Astrocyte (in vitro differentiated cells and primary cell): Measurements from ENCODE around the gene SLC48A1. TPM values are rescaled to one million over a fixed set of nuclear protein-coding genes. Genes with fewer than 3 reads are reported as not detected.
A peak's percentile ranks its signal among the peaks of the same experiment; 100 is the strongest.

Experiments
- DNase-seq: peaks from one replicate; pipeline ENCODE4 v3.0.0-alpha.2; 2010; ENCODE audit warnings: low read depth
- FAIRE-seq: peaks from 2 replicates; lab custom pipeline; 2011; peaks lifted over from hg19 to GRCh38; lab: Jason Lieb, UNC
- H2AFZ ChIP-seq: 2 replicates; pipeline ENCODE4 v1.6.0; 2012; ENCODE audit warnings: low read depth, low read length, inconsistent platforms
- H3K27ac ChIP-seq: 2 replicates; pipeline ENCODE4 v1.5.1; 2011; ENCODE audit warnings: low read depth, low read length, inconsistent platforms
- H3K27me3 ChIP-seq: 2 replicates; pipeline ENCODE4 v1.6.0; 2011; ENCODE audit warnings: low read length, inconsistent platforms; ENCODE audit not compliant: insufficient read depth
- H3K36me3 ChIP-seq: 2 replicates; pipeline ENCODE4 v1.5.1; 2011; ENCODE audit warnings: low read length, inconsistent platforms; ENCODE audit not compliant: insufficient read depth
- H3K4me1 ChIP-seq: 2 replicates; pipeline ENCODE4 v1.5.1; 2011; ENCODE audit warnings: low read length, inconsistent platforms; ENCODE audit not compliant: insufficient read depth
- H3K4me2 ChIP-seq: 2 replicates; pipeline ENCODE4 v1.6.0; 2012; ENCODE audit warnings: low read length, inconsistent platforms
- H3K4me3 ChIP-seq: 2 replicates; pipeline ENCODE4 v1.5.1; 2011; ENCODE audit warnings: low read depth, mild to moderate bottlenecking, low read length, inconsistent platforms; ENCODE audit not compliant: insufficient read depth
- H3K79me2 ChIP-seq: 2 replicates; pipeline ENCODE4 v1.6.0; 2012; ENCODE audit warnings: mild to moderate bottlenecking, low read length, inconsistent platforms; ENCODE audit not compliant: insufficient read depth
- H3K9ac ChIP-seq: 2 replicates; pipeline ENCODE4 v1.6.0; 2012; ENCODE audit warnings: mild to moderate bottlenecking, low read length, inconsistent platforms
- H3K9me3 ChIP-seq: 2 replicates; pipeline ENCODE4 v1.5.1; 2012; ENCODE audit warnings: low read depth, mild to moderate bottlenecking, low read length, inconsistent platforms; ENCODE audit not compliant: insufficient read depth
- H4K20me1 ChIP-seq: 2 replicates; pipeline ENCODE4 v1.6.0; 2012; ENCODE audit warnings: low read length, inconsistent platforms; ENCODE audit not compliant: insufficient read depth
- H3K27ac Mint-ChIP-seq: one replicate; pipeline ENCODE4 v1.8.0; 2021; ENCODE audit warnings: mild to moderate bottlenecking, mixed read lengths; ENCODE audit not compliant: unreplicated experiment
- H3K27me3 Mint-ChIP-seq: one replicate; pipeline ENCODE4 v1.8.0; 2021; ENCODE audit warnings: low read depth, mixed read lengths; ENCODE audit not compliant: unreplicated experiment
- H3K36me3 Mint-ChIP-seq: one replicate; pipeline ENCODE4 v1.8.0; 2021; ENCODE audit warnings: low read depth, mixed read lengths; ENCODE audit not compliant: unreplicated experiment
- H3K4me1 Mint-ChIP-seq: one replicate; pipeline ENCODE4 v1.8.0; 2021; ENCODE audit warnings: low read depth, mixed read lengths; ENCODE audit not compliant: unreplicated experiment
- H3K4me3 Mint-ChIP-seq: one replicate; pipeline ENCODE4 v1.8.0; 2021; ENCODE audit warnings: mild to moderate bottlenecking, moderate library complexity, mixed read lengths; ENCODE audit not compliant: unreplicated experiment
- H3K9me3 Mint-ChIP-seq: one replicate; pipeline ENCODE4 v1.8.0; 2021; ENCODE audit warnings: mild to moderate bottlenecking, mixed read lengths; ENCODE audit not compliant: unreplicated experiment
- CTCF ChIP-seq: IDR thresholded peaks from 2 replicates; pipeline ENCODE4 v1.5.1; 2011; ENCODE audit warnings: low read depth, mild to moderate bottlenecking, inconsistent platforms, low read length, moderate library complexity; ENCODE audit not compliant: insufficient read depth
- EZH2 ChIP-seq: IDR thresholded peaks from 2 replicates; pipeline ENCODE4 v1.6.1; 2012; ENCODE audit warnings: mild to moderate bottlenecking, low read length, inconsistent platforms; ENCODE audit not compliant: insufficient read depth
- total RNA-seq: library from RNA; stranded (reverse); gene quantifications from 2 replicates; pipeline ENCODE4 v1.2.1, GENCODE V29; 2021

SLC48A1 gene
- total RNA-seq, 1 donor from 2014 or later = 23.8 TPM

DNA sequence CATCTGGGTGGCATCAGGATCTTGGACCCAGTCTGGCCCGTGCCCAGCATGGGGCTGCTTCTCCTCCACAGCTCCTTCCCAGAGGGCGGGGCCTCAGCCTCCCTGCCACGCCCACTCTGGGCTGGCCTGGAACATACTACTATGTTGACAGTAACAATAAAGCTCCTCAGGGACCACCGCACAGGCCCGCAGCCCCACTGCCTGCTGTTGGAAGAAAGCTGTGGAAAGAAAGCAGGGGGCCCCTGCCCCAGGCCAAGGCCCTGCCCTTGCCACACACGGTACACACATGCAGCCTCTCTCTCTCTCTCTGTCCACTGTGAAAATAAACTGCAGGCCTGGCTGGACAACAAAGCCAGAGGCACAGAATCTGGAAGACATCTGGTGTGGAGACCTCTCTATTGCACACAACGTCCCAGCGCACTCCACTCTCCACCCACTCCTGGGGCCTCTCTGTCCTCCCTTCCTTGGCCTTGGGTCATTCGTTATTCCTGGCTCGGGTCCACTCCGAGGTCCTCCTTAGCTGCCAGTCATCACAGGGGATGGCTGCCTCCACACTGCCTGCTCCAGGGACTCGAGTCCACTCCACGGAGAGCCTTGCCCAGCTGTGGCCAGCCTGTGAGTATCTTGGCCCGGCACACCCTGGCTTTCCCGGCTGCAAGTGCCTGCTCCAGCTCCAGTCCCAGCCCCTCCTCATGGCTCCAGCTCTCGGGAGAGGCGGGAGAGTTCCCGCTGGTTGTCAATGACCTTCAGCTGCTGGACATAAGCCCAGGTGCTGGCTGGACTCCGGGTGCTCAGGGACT, 36.0 kb upstream of the SLC48A1 start:
- Histone ChIP-seq H3K9ac (no peak overlapping the region), H2AFZ (peak overlapping the region; percentile 56), H3K4me1 (peaks cover 16% of the 10 kb centered on the region), H3K27me3 (peaks cover 2% of the 10 kb centered on the region), H3K9me3 (no peaks in the 10 kb centered on the region), H3K79me2 (no peaks in the 10 kb centered on the region), H3K4me3 (no peak overlapping the region), H3K4me2 (peak overlapping the region; percentile 34), H3K36me3 (no peaks in the 10 kb centered on the region), H4K20me1 (no peaks in the 10 kb centered on the region), H3K27ac (no peak overlapping the region)
- DNase-seq (peak; percentile 15), FAIRE-seq (no peak)
- H3K36me3 Mint-ChIP-seq = peaks cover 8% of the 10 kb centered on the region
- H3K9me3 Mint-ChIP-seq = peaks cover 4% of the 10 kb centered on the region
- H3K4me3 Mint-ChIP-seq = no peak overlapping the region
- TF ChIP-seq CTCF = no peak
- no peak for TF ChIP-seq EZH2
- H3K27me3 Mint-ChIP-seq = peaks cover 27% of the 10 kb centered on the region
- peaks cover 13% of the 10 kb centered on the region for H3K4me1 Mint-ChIP-seq
- no peak overlapping the region for H3K27ac Mint-ChIP-seq

DNA sequence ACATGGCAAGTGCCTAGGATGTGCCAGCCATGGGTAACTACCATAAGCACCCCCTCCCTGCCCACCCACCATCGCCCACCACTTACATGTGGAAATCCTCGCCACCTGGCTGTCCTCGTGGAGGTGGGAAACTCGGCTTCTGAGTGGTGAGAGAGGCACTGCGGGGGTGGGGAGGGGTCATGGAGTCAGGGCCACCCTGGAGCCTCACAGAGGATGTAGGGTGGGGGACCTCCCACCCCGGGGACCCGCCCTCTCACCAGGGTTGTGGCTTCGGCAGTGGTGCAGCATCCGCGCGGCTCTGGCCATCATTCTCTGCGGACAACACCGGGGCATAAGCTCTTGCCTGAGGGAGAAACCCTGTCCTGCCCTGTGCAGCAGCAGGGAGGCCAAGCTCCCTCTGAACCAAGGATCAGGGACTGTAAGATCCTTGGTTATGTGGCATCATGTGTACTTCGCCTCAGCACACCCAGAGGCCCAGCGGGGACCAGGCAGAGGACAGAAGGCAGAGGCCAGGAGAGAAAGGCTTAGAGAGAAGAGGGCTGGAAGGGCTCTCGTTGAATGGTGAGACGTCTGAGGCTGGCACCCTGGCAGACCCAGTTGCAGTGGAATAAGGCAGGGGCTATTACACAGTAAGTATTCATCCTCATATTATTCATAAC, 35.0 kb upstream of the SLC48A1 start:
- FAIRE-seq (no peak), DNase-seq (no peak)
- peaks cover 21% of the 10 kb centered on the region for H3K27me3 Mint-ChIP-seq
- no peaks in the 10 kb centered on the region for H3K36me3 ChIP-seq
- no peak overlapping the region for H3K27ac ChIP-seq
- H3K4me2 ChIP-seq = no peak overlapping the region
- peaks cover 8% of the 10 kb centered on the region for H3K36me3 Mint-ChIP-seq
- peaks cover 1% of the 10 kb centered on the region for H3K9me3 Mint-ChIP-seq
- no peak overlapping the region for H3K4me3 ChIP-seq
- H3K4me1 Mint-ChIP-seq = peaks cover 13% of the 10 kb centered on the region
- H3K4me1 ChIP-seq = peaks cover 16% of the 10 kb centered on the region
- peaks cover 2% of the 10 kb centered on the region for H3K27me3 ChIP-seq
- no peaks in the 10 kb centered on the region for H3K9me3 ChIP-seq
- no peak overlapping the region for H3K27ac Mint-ChIP-seq
- no peak overlapping the region for H3K4me3 Mint-ChIP-seq
- H4K20me1 ChIP-seq = no peaks in the 10 kb centered on the region
- H3K9ac ChIP-seq = no peak overlapping the region
- H3K79me2 ChIP-seq = no peaks in the 10 kb centered on the region
- H2AFZ ChIP-seq = no peak overlapping the region
- TF ChIP-seq EZH2 (no peak), CTCF (no peak)

- peaks cover 9% of the 10 kb centered on the region for H3K27me3 ChIP-seq
- H3K79me2 ChIP-seq = no peaks in the 10 kb centered on the region
- no peak overlapping the region for H3K4me2 ChIP-seq
- no peaks in the 10 kb centered on the region for H3K9me3 Mint-ChIP-seq
- no peaks in the 10 kb centered on the region for H3K9me3 ChIP-seq
- H3K4me1 ChIP-seq = peaks cover 16% of the 10 kb centered on the region
- FAIRE-seq (no peak), DNase-seq (no peak)
- peaks cover 28% of the 10 kb centered on the region for H3K27me3 Mint-ChIP-seq
- no peak overlapping the region for H2AFZ ChIP-seq
- no peak for TF ChIP-seq EZH2
- no peak for TF ChIP-seq CTCF
- H3K36me3 ChIP-seq = no peaks in the 10 kb centered on the region
- peaks cover 13% of the 10 kb centered on the region for H3K4me1 Mint-ChIP-seq
- H4K20me1 ChIP-seq = no peaks in the 10 kb centered on the region
- H3K36me3 Mint-ChIP-seq = peaks cover 8% of the 10 kb centered on the region
- no peak overlapping the region for H3K27ac ChIP-seq
- H3K4me3 ChIP-seq = no peak overlapping the region
- H3K4me3 Mint-ChIP-seq = no peak overlapping the region
- no peak overlapping the region for H3K9ac ChIP-seq
- no peak overlapping the region for H3K27ac Mint-ChIP-seq
Observed at GRCh38 chr12:47739297-47739696, 33.7 kb upstream of the SLC48A1 start.
